Small intestine (tissue), 16 donors: Measurements from ENCODE around the gene LGALS14. TPM values are rescaled to one million over a fixed set of nuclear protein-coding genes. Genes with fewer than 3 reads are reported as not detected.
"Not testable (repeated sequence)": the region's sequence is repeated elsewhere in the genome, so short reads cannot be mapped to it uniquely, and the experiment has no call there.

Source experiments
- DNase-seq, 2 donors: peaks; one replicate each; pipeline versions ENCODE4 v3.0.0 to v3.0.0-alpha.2; 2013
- FAIRE-seq: peaks from 2 replicates; lab custom pipeline; 2012; peaks lifted over from hg19 to GRCh38; lab: Jason Lieb, UNC
- H3K27ac ChIP-seq, 3 donors: one replicate each; pipeline ENCODE4 v1.5.1; 2013; ENCODE audit warnings: low read length in 2 of 3, mild to moderate bottlenecking in 2 of 3, control low read depth in 1 of 3, inconsistent platforms in 1 of 3, low read depth in 1 of 3, moderate library complexity in 1 of 3
- H3K27me3 ChIP-seq, 3 donors: one replicate each; pipeline ENCODE4 v1.6.1; 2013; ENCODE audit warnings: low read length in 3 of 3, inconsistent platforms in 1 of 3; ENCODE audit not compliant: control insufficient read depth in 3 of 3, insufficient read depth in 3 of 3
- H3K36me3 ChIP-seq, 3 donors: one replicate each; pipeline ENCODE4 v1.6.1; 2013; ENCODE audit warnings: low read length in 3 of 3, inconsistent platforms in 1 of 3, low read depth in 1 of 3, mild to moderate bottlenecking in 1 of 3, moderate library complexity in 1 of 3; ENCODE audit not compliant: control insufficient read depth in 3 of 3, insufficient read depth in 2 of 3
- H3K4me1 ChIP-seq, 3 donors: one replicate each; pipeline ENCODE4 v1.6.1; 2013; ENCODE audit warnings: low read length in 2 of 3, inconsistent platforms in 1 of 3, low read depth in 1 of 3, mild to moderate bottlenecking in 1 of 3, moderate library complexity in 1 of 3; ENCODE audit not compliant: control insufficient read depth in 3 of 3, insufficient read depth in 2 of 3
- H3K4me3 ChIP-seq, 3 donors: one replicate each; pipeline ENCODE4 v1.5.1; 2013; ENCODE audit warnings: low read length in 3 of 3, control low read depth in 1 of 3, inconsistent platforms in 1 of 3, low read depth in 1 of 3, mild to moderate bottlenecking in 1 of 3, moderate library complexity in 1 of 3
- H3K9me3 ChIP-seq, 2 donors: one replicate each; pipeline ENCODE4 v1.6.1; 2013; ENCODE audit warnings: low read depth in 1 of 2, low read length in 1 of 2; ENCODE audit not compliant: control insufficient read depth in 2 of 2, insufficient read depth in 1 of 2
- WGBS, 3 donors: extraction: QIAGEN DNeasy Blood & Tissue Kit; methylation state at CpG; one replicate each; pipeline ENCODE4 v1.1.7; 2013; 5-methylcytosine and 5-hydroxymethylcytosine counted together
- long read RNA-seq, 10 donors: transcript quantifications; one replicate each; lab custom pipeline, GENCODE V29; 2026
- polyA plus RNA-seq, 4 donors: library from polyadenylated mRNA; stranded (reverse) in 3 of 4; unstranded in 1 of 4; fragments of 200-250 nt in 3 of 4; fragments of 120-200 nt in 1 of 4; gene quantifications; one replicate each; pipeline versions ENCODE4 v1.2.1 to v1.2.3, GENCODE V29; 2013
- donor health status: healthy with polysubstance abuse.
- donor health status: control.
- donor health status: control.
- donor health status: Bipolar disorder and iron deficiency.
- donor health status: healthy.

The LGALS14 gene, protein sequence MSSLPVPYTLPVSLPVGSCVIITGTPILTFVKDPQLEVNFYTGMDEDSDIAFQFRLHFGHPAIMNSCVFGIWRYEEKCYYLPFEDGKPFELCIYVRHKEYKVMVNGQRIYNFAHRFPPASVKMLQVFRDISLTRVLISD
- polyA plus RNA-seq, result 1 to 10 TPM in 1 of 4 donors, not detected in 3; 5.1 TPM
- long read RNA-seq, donor 1, result 0 reads
- long read RNA-seq, donor 2, result 0 reads
- long read RNA-seq, donor 3, result 0 reads
- long read RNA-seq, donor 4, partial matches to known transcripts, result 0 of 2 reads
- long read RNA-seq, donor 4, other reads (novel, unspliced or antisense), result 0 of 2 reads
- long read RNA-seq, donor 5, partial matches to known transcripts, result 0 of 3 reads
- long read RNA-seq, donor 5, other reads (novel, unspliced or antisense), result 0 of 3 reads
- long read RNA-seq, donor 6, result 0 reads
- long read RNA-seq, donor 7, result 0 reads
- long read RNA-seq, donor 8, result 0 reads
- long read RNA-seq, donor 9, result 0 reads
- long read RNA-seq, donor 10, transcript LGALS14-202 (4 exons, 774 nt), result major isoform, 19 of 26 reads
- long read RNA-seq, donor 10, partial matches to known transcripts, result 7 of 26 reads
- long read RNA-seq, donor 10, other reads (novel, unspliced or antisense), result 0 of 26 reads

DNA sequence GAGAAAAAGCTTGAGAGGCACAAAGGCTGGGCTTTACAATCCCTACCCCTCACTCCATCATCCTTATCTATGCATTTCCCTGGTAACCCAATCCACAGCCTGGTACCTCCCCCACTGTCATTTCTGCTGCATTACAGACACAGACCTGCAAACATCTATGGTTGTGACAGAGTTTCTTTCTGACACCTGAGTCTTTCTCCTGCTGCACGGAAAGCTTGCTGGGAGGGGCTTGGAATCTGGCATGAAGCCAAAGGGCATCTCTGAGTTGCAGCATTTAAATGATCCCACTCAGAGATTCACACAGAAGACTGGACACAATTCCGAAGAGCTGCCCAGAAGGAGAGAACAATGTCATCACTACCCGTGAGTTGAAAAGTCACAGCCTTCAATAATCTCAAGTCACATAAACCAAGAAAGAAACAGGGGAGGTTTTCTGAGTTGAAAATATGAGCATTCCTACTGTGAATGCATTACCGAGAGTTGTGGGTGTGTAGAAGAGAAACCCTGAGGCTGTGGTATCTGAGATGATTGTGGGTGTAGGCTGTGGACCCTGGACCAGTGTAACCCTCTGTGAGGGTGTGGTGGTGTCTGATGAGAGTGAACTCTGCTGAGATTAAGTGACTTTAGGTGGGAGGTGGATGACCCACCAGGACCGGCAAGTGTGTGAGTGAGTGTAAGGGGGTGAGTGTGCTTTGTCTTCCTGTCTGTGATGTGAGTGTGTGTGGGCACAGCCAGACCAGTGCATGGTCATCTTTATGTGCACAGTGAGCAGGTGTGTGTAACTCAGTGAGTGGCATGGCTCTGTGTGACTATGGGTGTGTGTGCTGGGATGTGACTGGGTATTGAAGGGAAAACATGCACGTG is at the start of gene LGALS14:
LGALS14 (plus strand) TSS at position 301 of the 864 bp plus-strand sequence; CDS start at position 349, 48 bp downstream.
- Histone ChIP-seq H3K4me3 (no peak within 1 kb of the TSS), H3K27ac (no peak within 1 kb of the TSS), H3K36me3 (no peaks in the 10 kb centered on the region), H3K4me1 (no peaks in the 10 kb centered on the region), H3K27me3 (no peaks in the 10 kb centered on the region), H3K9me3 (no peaks in the 10 kb centered on the region)
- DNase-seq (peak in 1 of 2 donors; percentile 46), FAIRE-seq (no peak)
- 18 to 40% (median 21%) methylated on average over 6 of the region's 6 CpGs for WGBS, 3 donors

DNA sequence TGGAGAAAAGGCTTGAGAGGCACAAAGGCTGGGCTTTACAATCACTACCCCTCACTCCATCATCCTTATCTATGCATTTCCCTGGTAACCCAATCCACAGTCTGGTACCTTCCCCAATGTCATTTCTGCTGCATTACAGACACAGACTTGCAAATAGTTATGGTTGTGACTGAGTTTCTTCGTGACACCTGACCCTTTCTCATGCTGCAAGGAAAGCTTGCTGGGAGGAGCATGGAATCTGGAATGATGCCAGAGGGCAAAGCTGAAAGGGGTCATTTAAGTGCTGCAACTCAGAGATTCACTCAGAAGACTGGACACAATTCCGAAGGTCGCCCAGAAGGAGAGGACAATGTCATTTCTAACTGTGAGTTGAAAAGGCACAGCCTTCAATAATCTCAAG is 48.7 kb upstream of the LGALS14 start, which contains the start of gene LGALS16:
LGALS16 (plus strand) TSS at position 301 of the 400 bp plus-strand sequence; CDS start at position 350, 49 bp downstream.
- FAIRE-seq (no peak), DNase-seq (no peak)
- H3K4me1 ChIP-seq, result no peaks in the 10 kb centered on the region
- no peak within 1 kb of the TSS for H3K27ac ChIP-seq
- no peaks in the 10 kb centered on the region for H3K9me3 ChIP-seq
- 39 to 51% (median 47%) methylated on average over 3 of the region's 3 CpGs for WGBS, 3 donors
- no peak within 1 kb of the TSS for H3K4me3 ChIP-seq
- H3K36me3 ChIP-seq, result no peaks in the 10 kb centered on the region
- peaks cover 0 to 3% (median 0%) of the 10 kb centered on the region in 3 donors for H3K27me3 ChIP-seq

DNA sequence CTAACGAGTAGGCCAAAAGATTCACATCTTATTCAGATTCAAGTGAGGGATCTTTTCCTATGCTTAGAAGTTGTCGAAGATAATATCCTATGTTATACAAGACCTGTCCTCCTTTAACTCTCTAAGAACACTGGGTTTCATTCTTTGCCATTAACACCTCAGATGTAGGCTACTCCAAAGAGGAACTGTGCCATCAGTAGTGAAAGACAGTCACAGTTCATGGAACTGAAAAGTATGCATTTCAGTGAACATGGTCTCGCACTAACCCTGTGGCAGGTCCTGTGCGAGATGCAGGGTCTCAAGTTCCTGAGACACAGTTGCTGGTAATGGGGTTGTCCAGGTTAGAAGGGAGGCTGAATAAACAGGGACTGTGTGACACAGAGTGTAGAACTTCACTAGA is 44.5 kb upstream of the LGALS14 start:
- WGBS, 3 donors, result 71 to 82% (median 74%) methylated on average over 4 of the region's 4 CpGs

DNA sequence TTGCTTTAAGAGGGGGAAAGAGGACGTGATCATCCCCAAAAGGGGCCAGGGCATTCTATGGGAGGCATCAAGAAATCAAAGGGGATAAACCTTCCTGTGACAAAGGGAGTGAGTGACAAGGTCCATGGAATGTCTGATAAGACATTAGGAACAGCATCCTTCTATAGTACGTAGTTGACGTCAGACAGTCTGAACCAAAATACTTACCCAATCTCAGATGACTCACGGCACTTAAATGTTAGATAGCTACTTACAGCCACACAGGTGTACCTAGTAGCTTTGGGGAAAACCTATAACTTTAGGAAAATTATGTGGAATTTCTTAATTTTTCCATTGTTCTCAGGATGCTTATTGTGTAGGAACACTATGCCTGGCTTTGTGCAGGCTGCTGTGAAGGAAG is 43.6 kb upstream of the LGALS14 start:
- Histone ChIP-seq H3K4me1 (no peaks in the 10 kb centered on the region), H3K4me3 (no peak overlapping the region), H3K27me3 (peaks cover 0 to 3% (median 2%) of the 10 kb centered on the region in 3 donors), H3K9me3 (no peaks in the 10 kb centered on the region), H3K27ac (no peak overlapping the region), H3K36me3 (no peaks in the 10 kb centered on the region)
- WGBS, 3 donors, result 68 to 87% (median 76%) methylated on average over 4 of the region's 4 CpGs
- FAIRE-seq (no peak), DNase-seq (no peak)

More for the DNA sequence above, 44.5 kb upstream of the LGALS14 start:
- no peaks in the 10 kb centered on the region for H3K4me1 ChIP-seq
- H3K27ac ChIP-seq, result no peak overlapping the region
- no peaks in the 10 kb centered on the region for H3K36me3 ChIP-seq
- no peak overlapping the region for H3K4me3 ChIP-seq
- no peak for DNase-seq
- H3K9me3 ChIP-seq, result no peaks in the 10 kb centered on the region
- H3K27me3 ChIP-seq, result peaks cover 0 to 3% (median 2%) of the 10 kb centered on the region in 3 donors
- no peak for FAIRE-seq

DNA sequence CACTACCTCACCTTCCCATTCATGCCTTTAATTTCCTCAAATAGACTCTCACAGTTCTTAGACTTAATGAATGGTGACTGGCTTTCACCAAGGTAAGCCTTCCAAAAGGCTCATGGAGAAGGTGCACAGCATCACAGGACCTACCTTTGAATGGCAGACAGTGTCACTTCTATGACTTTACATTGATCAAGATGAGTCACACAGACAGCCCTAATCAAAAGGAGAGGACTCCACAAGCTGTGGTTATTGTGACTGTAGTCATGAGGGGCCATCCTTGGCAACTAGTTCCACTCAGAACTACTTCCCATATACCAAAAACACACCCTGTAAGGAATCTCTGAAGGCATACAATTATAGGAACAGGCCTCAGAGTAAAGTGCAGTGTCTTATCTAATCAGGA is 42.7 kb upstream of the LGALS14 start:
- no peaks in the 10 kb centered on the region for H3K4me1 ChIP-seq
- H3K27me3 ChIP-seq, result peaks cover 0 to 3% (median 2%) of the 10 kb centered on the region in 3 donors
- H3K9me3 ChIP-seq, result no peaks in the 10 kb centered on the region
- H3K4me3 ChIP-seq, result no peak overlapping the region
- no peak overlapping the region for H3K27ac ChIP-seq
- FAIRE-seq, result no peak
- no peaks in the 10 kb centered on the region for H3K36me3 ChIP-seq
- DNase-seq, result no peak

DNA sequence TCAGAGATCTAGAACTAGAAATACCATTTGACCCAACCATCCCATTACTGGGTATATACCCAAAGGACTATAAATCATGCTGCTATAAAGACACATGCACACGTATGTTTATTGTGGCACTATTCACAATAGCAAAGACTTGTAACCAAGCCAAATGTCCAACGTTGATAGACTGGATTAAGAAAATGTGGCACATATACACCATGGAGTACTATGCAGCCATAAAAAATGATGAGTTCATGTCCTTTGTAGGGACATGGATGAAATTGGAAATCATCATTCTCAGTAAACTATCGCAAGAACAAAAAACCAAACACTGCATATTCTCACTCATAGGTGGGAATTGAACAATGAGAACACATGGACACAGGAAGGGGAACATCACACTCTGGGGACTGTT is 34.4 kb upstream of the LGALS14 start:
- H3K4me1 ChIP-seq, FAIRE-seq, H3K36me3 ChIP-seq, DNase-seq, H3K9me3 ChIP-seq, H3K27me3 ChIP-seq, H3K27ac ChIP-seq, H3K4me3 ChIP-seq: not testable (repeated sequence)
- WGBS, 3 donors, result 70 to 80% (median 75%) methylated on average over 2 of the region's 3 CpGs

DNA sequence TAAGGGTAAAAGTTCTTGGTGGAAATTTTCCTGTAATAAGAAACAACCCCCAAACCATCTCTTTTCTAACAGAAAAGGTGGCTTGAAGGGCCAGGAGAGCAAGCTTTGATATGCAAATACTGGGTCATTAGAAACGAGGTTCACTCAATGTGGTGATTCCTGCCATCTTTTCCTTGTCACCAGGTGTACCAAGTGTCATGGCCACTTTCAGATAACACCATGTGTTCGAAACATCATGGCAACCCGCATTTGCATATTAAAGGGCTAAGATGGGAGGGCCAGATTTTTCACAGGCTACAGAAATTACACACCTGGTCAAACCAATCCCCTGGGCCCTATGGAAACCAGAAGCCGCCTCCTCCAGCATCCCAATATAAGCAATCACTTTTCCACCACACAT is 33.3 kb upstream of the LGALS14 start:
- 31 to 44% (median 40%) methylated on average over 4 of the region's 4 CpGs for WGBS, 3 donors
- DNase-seq (no peak), FAIRE-seq (no peak)
- Histone ChIP-seq H3K27me3 (peaks cover 0 to 3% (median 0%) of the 10 kb centered on the region in 3 donors), H3K9me3 (no peaks in the 10 kb centered on the region), H3K36me3 (no peaks in the 10 kb centered on the region), H3K4me1 (no peaks in the 10 kb centered on the region), H3K4me3 (no peak overlapping the region), H3K27ac (no peak overlapping the region)
